GM12872 (cell line): ENCODE measurements around the gene BLZF1.

ENCODE experiments used
- CTCF ChIP-seq: IDR thresholded peaks from 3 replicates; pipeline ENCODE4 v1.5.1; 2011; ENCODE audit warnings: low read depth, mild to moderate bottlenecking, low read length, moderate library complexity; ENCODE audit not compliant: insufficient read depth

BLZF1 gene

GRCh38 chr1:169367096-169367685, 804 bp upstream of the BLZF1 start:
- TF ChIP-seq CTCF: no peak

GRCh38 chr1:169368406-169368769, 393 bp downstream of the BLZF1 start:
- no peak for TF ChIP-seq CTCF

- no peak for TF ChIP-seq CTCF
These were observed 3.4 kb downstream of the BLZF1 start for GRCh38 chr1:169371404-169371803.

- TF ChIP-seq CTCF: no peak
These were observed 13.2 kb downstream of the BLZF1 start for GRCh38 chr1:169381162-169381561.

- no peak for TF ChIP-seq CTCF
These were observed 15.5 kb downstream of the BLZF1 start for GRCh38 chr1:169383449-169383848.

GRCh38 chr1:169387399-169387798, 19.4 kb downstream of the BLZF1 start:
- TF ChIP-seq CTCF: no peak

- no peak for TF ChIP-seq CTCF
These were observed 22.3 kb downstream of the BLZF1 start for GRCh38 chr1:169390303-169390702.

GRCh38 chr1:169392406-169392805, 24.4 kb downstream of the BLZF1 start:
- TF ChIP-seq CTCF: no peak
